ENCODE data around the gene JMJD6.

JMJD6 gene

GRCh38 chr17:76672892-76673291 is 53.5 kb downstream of the JMJD6 start (continued):
- no peak for TF ChIP-seq POU6F1 (CRISPR knock-in tag; IDR thresholded peaks at IDR 0.05; ENCODE audit: borderline replicate concordance, low read depth)
- TF ChIP-seq ZFP30 (CRISPR knock-in tag; IDR thresholded peaks at IDR 0.05), result no peak
- TF ChIP-seq ZNF70 (CRISPR knock-in tag; IDR thresholded peaks at IDR 0.05), result no peak

GRCh38 chr17:76672270-76672851 is 54.0 kb downstream of the JMJD6 start:
- no peak for TF ChIP-seq ZC3H10 (CRISPR knock-in tag; IDR thresholded peaks at IDR 0.05)
- no peak for TF ChIP-seq ZNF70 (CRISPR knock-in tag; IDR thresholded peaks at IDR 0.05)
- TF ChIP-seq RARB (CRISPR knock-in tag; IDR thresholded peaks at IDR 0.05), result no peak
- no peak for TF ChIP-seq CSRNP3 (CRISPR knock-in tag; IDR thresholded peaks at IDR 0.05)
- no peak for TF ChIP-seq SNAI2 (CRISPR knock-in tag; IDR thresholded peaks at IDR 0.05)
- TF ChIP-seq ISL1 (CRISPR knock-in tag; IDR thresholded peaks at IDR 0.05), result no peak

GRCh38 chr17:76671912-76672262 is 54.5 kb downstream of the JMJD6 start:
- ATAC-seq, result peak; percentile 23
- TF ChIP-seq ZC3H10 (CRISPR knock-in tag; IDR thresholded peaks at IDR 0.05) (no peak), TSHZ2 (CRISPR knock-in tag; IDR thresholded peaks at IDR 0.05) (0 out of 2 replicates have a peak, but pooled peaks have one; percentile 13)

More at GRCh38 chr17:76672270-76672851, 54.0 kb downstream of the JMJD6 start:
- no peak for ATAC-seq

- TF ChIP-seq TSHZ2 (CRISPR knock-in tag; IDR thresholded peaks at IDR 0.05) (peak; percentile 80), BACH2 (CRISPR knock-in tag; IDR thresholded peaks at IDR 0.05; ENCODE audit: borderline replicate concordance) (no peak), TOX (CRISPR knock-in tag; IDR thresholded peaks at IDR 0.05; ENCODE audit: borderline replicate concordance) (no peak), ZNF70 (CRISPR knock-in tag; IDR thresholded peaks at IDR 0.05) (0 out of 2 replicates have a peak, but pooled peaks have one; percentile 9)
- peak; percentile 98 for ATAC-seq
These were observed 55.1 kb downstream of the JMJD6 start for GRCh38 chr17:76671123-76671911.

GRCh38 chr17:76670718-76671122 is 55.7 kb downstream of the JMJD6 start:
- ATAC-seq, result no peak
- no peak for TF ChIP-seq GLIS3 (CRISPR knock-in tag; IDR thresholded peaks at IDR 0.05)
- TF ChIP-seq ZNF565 (CRISPR knock-in tag; conservative IDR thresholded peaks at IDR 0.05; ENCODE audit: low read depth), result no peak
- no peak for TF ChIP-seq ZFP3 (CRISPR knock-in tag; IDR thresholded peaks at IDR 0.05)
- TF ChIP-seq POU6F1 (CRISPR knock-in tag; IDR thresholded peaks at IDR 0.05; ENCODE audit: borderline replicate concordance, low read depth), result no peak
- TF ChIP-seq PPARA (CRISPR knock-in tag; IDR thresholded peaks at IDR 0.05; ENCODE audit: borderline replicate concordance), result no peak
- no peak for TF ChIP-seq ZNF70 (CRISPR knock-in tag; IDR thresholded peaks at IDR 0.05)
- no peak for TF ChIP-seq BACH2 (CRISPR knock-in tag; IDR thresholded peaks at IDR 0.05; ENCODE audit: borderline replicate concordance)
- no peak for TF ChIP-seq PATZ1 (CRISPR knock-in tag; IDR thresholded peaks at IDR 0.05; ENCODE audit: borderline replicate concordance)

Measured in SK-N-SH treated with all-trans-retinoic acid at 6 μM for 48 hours (cell line).